SK-N-MC (cell line): ENCODE measurements around the gene OCRL.
A peak's percentile ranks its signal among the peaks of the same experiment; 100 is the strongest.
"Not testable (repeated sequence)": the region's sequence is repeated elsewhere in the genome, so short reads cannot be mapped to it uniquely, and the experiment has no call there.

Source experiments
- DNase-seq: peaks from one replicate; pipeline ENCODE4 v3.0.0-alpha.2; 2011; ENCODE audit warnings: low read depth, low spot score
- H3K27ac ChIP-seq: fragments of 200-600 bp; sonication (generic); 2 replicates; pipeline ENCODE4 v1.5.1; 2016; ENCODE audit warnings: mixed run types
- H3K36me3 ChIP-seq: fragments of 200-600 bp; sonication (generic); 2 replicates; pipeline ENCODE4 v1.6.1; 2017; ENCODE audit warnings: antibody characterized with exemption, low read length, mixed read lengths; ENCODE audit not compliant: insufficient read depth
- H3K4me3 ChIP-seq: fragments of 200-600 bp; sonication (generic); 2 replicates; pipeline ENCODE4 v1.5.1; 2016
- H3K9ac ChIP-seq: fragments of 200-600 bp; sonication (generic); 2 replicates; pipeline ENCODE4 v1.8.0; 2017; ENCODE audit warnings: mixed run types, mixed read lengths; ENCODE audit not compliant: insufficient read length
- H3K9me3 ChIP-seq: fragments of 200-600 bp; sonication (generic); 2 replicates; pipeline ENCODE4 v1.6.1; 2017; ENCODE audit warnings: low read depth, mild to moderate bottlenecking, antibody characterized with exemption, low read length, moderate library complexity, mixed read lengths
- EZH2 ChIP-seq: fragments of 200-600 bp; sonication (generic); IDR thresholded peaks from one replicate; pipeline ENCODE4 v1.6.1; 2017; ENCODE audit warnings: antibody characterized with exemption
- FOXP2 ChIP-seq: optimal IDR thresholded peaks from 2 replicates; pipeline ENCODE3; 2011; ENCODE audit warnings: mild to moderate bottlenecking, moderate library complexity; ENCODE audit not compliant: insufficient read depth; ENCODE audit errors: extremely low read length, control extremely low read depth
- POLR2AphosphoS5 ChIP-seq: IDR thresholded peaks from 2 replicates; pipeline ENCODE4 v1.6.1; 2012; ENCODE audit warnings: mild to moderate bottlenecking, low read depth, low read length, borderline replicate concordance

OCRL gene

GRCh38 chrX:129568349-129568748 is 28.3 kb downstream of the OCRL start:
- DNase-seq = no peak
- Histone ChIP-seq H3K9me3 (no peaks in the 10 kb centered on the region), H3K9ac (no peak overlapping the region), H3K36me3 (peaks cover 27% of the 10 kb centered on the region), H3K4me3 (no peak overlapping the region), H3K27ac (no peak overlapping the region)
- no peak for TF ChIP-seq POLR2AphosphoS5
- TF ChIP-seq FOXP2 = no peak

- Histone ChIP-seq H3K9me3 (no peaks in the 10 kb centered on the region), H3K9ac (no peak overlapping the region), H3K36me3 (peaks cover 39% of the 10 kb centered on the region), H3K27ac (peak overlapping the region; percentile 60; the same call in 1 of the 2 replicates), H3K4me3 (no peak overlapping the region)
- peak; percentile 16 for DNase-seq
- no peak for TF ChIP-seq POLR2AphosphoS5
- no peak for TF ChIP-seq EZH2
- no peak for TF ChIP-seq FOXP2
Measured at GRCh38 chrX:129572422-129572821, 32.4 kb downstream of the OCRL start.

GRCh38 chrX:129573652-129574051 is 33.6 kb downstream of the OCRL start:
- DNase-seq, H3K27ac ChIP-seq, H3K9ac ChIP-seq, H3K4me3 ChIP-seq, H3K9me3 ChIP-seq: not testable (repeated sequence)
- peaks cover 43% of the 10 kb centered on the region for H3K36me3 ChIP-seq

GRCh38 chrX:129574214-129574613 is 34.2 kb downstream of the OCRL start:
- TF ChIP-seq EZH2 = no peak
- no peak for TF ChIP-seq POLR2AphosphoS5
- TF ChIP-seq FOXP2 = no peak
- Histone ChIP-seq H3K9ac (no peak overlapping the region), H3K4me3 (no peak overlapping the region), H3K36me3 (peaks cover 43% of the 10 kb centered on the region), H3K27ac (0 out of 2 replicates have a peak overlapping the region, but pooled peaks have one; percentile 9), H3K9me3 (no peaks in the 10 kb centered on the region)
- DNase-seq = no peak

- Histone ChIP-seq H3K27ac (no peak overlapping the region), H3K9me3 (no peaks in the 10 kb centered on the region), H3K9ac (no peak overlapping the region), H3K36me3 (peaks cover 36% of the 10 kb centered on the region), H3K4me3 (no peak overlapping the region)
- no peak for TF ChIP-seq FOXP2
- no peak for TF ChIP-seq POLR2AphosphoS5
- no peak for TF ChIP-seq EZH2
- no peak for DNase-seq
Measured at GRCh38 chrX:129576539-129576938, 36.5 kb downstream of the OCRL start.

- Histone ChIP-seq H3K36me3 (peaks cover 36% of the 10 kb centered on the region), H3K9ac (no peak overlapping the region), H3K9me3 (no peaks in the 10 kb centered on the region), H3K27ac (no peak overlapping the region), H3K4me3 (no peak overlapping the region)
- no peak for DNase-seq
- no peak for TF ChIP-seq EZH2
- no peak for TF ChIP-seq POLR2AphosphoS5
- no peak for TF ChIP-seq FOXP2
Measured at GRCh38 chrX:129577473-129577872, 37.4 kb downstream of the OCRL start.

- Histone ChIP-seq H3K9ac (no peak overlapping the region), H3K36me3 (peaks cover 36% of the 10 kb centered on the region), H3K27ac (no peak overlapping the region), H3K9me3 (no peaks in the 10 kb centered on the region), H3K4me3 (no peak overlapping the region)
- TF ChIP-seq POLR2AphosphoS5 (no peak), FOXP2 (no peak), EZH2 (no peak)
- no peak for DNase-seq
Measured at GRCh38 chrX:129577877-129578276, 37.8 kb downstream of the OCRL start.

- peaks cover 22% of the 10 kb centered on the region for H3K36me3 ChIP-seq
- no peak for DNase-seq
Measured at GRCh38 chrX:129581904-129582303, 41.8 kb downstream of the OCRL start.

GRCh38 chrX:129585167-129585566 is 45.1 kb downstream of the OCRL start:
- TF ChIP-seq POLR2AphosphoS5 (no peak), EZH2 (no peak), FOXP2 (no peak)
- no peaks in the 10 kb centered on the region for H3K9me3 ChIP-seq
- H3K9ac ChIP-seq = no peak overlapping the region
- DNase-seq = no peak
- H3K4me3 ChIP-seq = no peak overlapping the region
- peaks cover 25% of the 10 kb centered on the region; the same call in 1 of the 2 replicates for H3K36me3 ChIP-seq
- no peak overlapping the region for H3K27ac ChIP-seq

More at GRCh38 chrX:129581904-129582303, 41.8 kb downstream of the OCRL start:
- Histone ChIP-seq H3K27ac (no peak overlapping the region), H3K4me3 (no peak overlapping the region), H3K9me3 (no peaks in the 10 kb centered on the region), H3K9ac (no peak overlapping the region)
- TF ChIP-seq FOXP2 = no peak
- TF ChIP-seq POLR2AphosphoS5 = no peak
- TF ChIP-seq EZH2 = no peak
